Nasal cavity respiratory epithelium epithelial cell of viscerocranial mucosa (primary cell): ENCODE measurements around the gene MTHFD2L. TPM values are rescaled to one million over a fixed set of nuclear protein-coding genes. Genes with fewer than 3 reads are reported as not detected.

Source experiments
- total RNA-seq: library from RNA; depleted of rRNA; stranded (reverse); fragments of >200 nt; gene quantifications from 2 replicates; pipeline ENCODE4 v1.2.3, GENCODE V29; 2014

Gene MTHFD2L
- total RNA-seq, result 27.1 and 47.8 TPM in 2 replicates

DNA sequence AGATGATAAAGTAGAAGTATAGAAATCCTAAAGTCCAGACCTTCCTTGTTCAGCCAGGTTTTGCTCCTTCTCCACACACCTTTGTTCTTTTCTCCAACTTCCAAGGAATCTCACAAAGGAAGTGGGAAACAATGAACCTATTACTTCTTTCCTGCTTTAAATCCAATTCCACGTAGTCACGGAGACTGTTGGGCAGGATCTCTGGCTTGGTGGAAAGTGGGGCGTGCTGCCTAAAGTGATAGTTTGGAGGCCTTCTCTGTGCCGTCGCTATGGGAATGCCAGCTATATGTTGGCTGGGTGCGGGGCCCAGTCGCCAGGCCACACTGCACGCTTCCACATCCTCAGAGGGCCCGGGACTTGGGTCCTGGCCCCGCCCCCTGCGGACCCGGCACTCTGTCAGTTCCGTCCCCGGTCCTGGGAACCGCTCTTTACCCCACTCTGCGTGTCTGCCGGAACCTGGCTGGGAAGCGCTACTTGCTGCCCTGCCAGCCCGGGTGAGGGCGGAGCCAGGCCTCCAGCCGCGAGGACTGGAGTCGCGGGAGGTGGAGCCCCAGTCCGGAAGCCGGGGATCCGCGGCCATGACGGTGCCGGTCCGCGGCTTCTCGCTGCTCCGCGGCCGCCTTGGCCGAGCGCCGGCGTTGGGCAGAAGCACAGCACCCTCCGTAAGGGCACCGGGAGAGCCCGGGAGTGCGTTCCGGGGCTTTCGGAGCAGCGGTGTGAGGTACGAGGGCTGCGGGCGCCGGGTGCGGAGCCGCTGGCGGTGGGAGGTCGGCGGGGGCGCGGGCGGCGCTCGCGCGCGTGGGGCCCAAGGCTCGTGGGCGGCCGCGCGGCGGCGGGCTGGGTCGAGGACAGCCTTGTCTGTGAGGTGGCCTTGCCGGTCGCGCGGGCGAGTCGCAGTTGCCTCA is at the start of gene MTHFD2L:
MTHFD2L (plus strand) TSS at position 558 of the 905 bp plus-strand sequence; CDS start at position 579, 21 bp downstream.

DNA sequence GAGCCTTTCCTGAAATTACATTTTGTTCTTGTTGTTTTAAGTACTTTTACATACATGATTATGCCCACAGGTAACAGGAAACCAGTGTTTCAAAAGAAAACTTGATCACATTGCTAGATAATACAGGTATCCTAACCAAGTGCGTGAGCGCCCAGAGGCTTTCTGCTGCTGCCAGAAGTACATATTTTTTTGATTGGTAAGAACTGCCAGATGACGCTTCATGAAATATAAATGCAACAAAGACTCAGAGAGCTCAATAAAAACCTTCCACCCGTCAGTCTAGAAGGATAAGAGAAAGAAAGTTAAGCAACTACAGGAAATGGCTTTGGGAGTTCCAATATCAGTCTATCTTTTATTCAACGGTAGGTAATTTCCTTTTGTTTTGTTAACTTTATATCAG is 150.3 kb downstream of the MTHFD2L start, which contains the start of gene EPGN:
EPGN (plus strand) TSS at position 256 of the 400 bp plus-strand sequence; CDS start at position 320, 64 bp downstream.

Other genes with a start within 250 kb of the MTHFD2L start
- not detected in 2 replicates for gene PF4, start 176.1 kb upstream of the MTHFD2L start, total RNA-seq
- gene PPBP, start 169.9 kb upstream of the MTHFD2L start, total RNA-seq, result 6.2 TPM in 1 of 2 replicates, not detected in the other
- 1.6 and 2.1 TPM in 2 replicates for gene CXCL5, start 159.4 kb upstream of the MTHFD2L start, total RNA-seq
- 3.3 and 3.8 TPM in 2 replicates for gene CXCL3, start 119.4 kb upstream of the MTHFD2L start, total RNA-seq
- 30.8 and 56.2 TPM in 2 replicates for gene CXCL2, start 58.9 kb upstream of the MTHFD2L start, total RNA-seq
- gene EPGN, start 150.4 kb downstream of the MTHFD2L start, total RNA-seq, result 103 and 116 TPM in 2 replicates
- 26.4 and 160 TPM in 2 replicates for gene EREG, start 207.0 kb downstream of the MTHFD2L start, total RNA-seq